GM03348 (cell line): Measurements from ENCODE around the gene TMTC2.
"Not testable (repeated sequence)": the region's sequence is repeated elsewhere in the genome, so short reads cannot be mapped to it uniquely, and the experiment has no call there.

ENCODE experiments used
- DNase-seq: peaks from one replicate; pipeline ENCODE4 v3.0.0; 2012; ENCODE audit warnings: low spot score

TMTC2 gene

GRCh38 chr12:82789674-82790073 is 103.0 kb downstream of the TMTC2 start:
- DNase-seq = no peak

GRCh38 chr12:82793751-82794281 is 107.1 kb downstream of the TMTC2 start:
- DNase-seq = no peak

- DNase-seq = no peak
These were observed 110.8 kb downstream of the TMTC2 start for GRCh38 chr12:82797480-82797879.

DNA sequence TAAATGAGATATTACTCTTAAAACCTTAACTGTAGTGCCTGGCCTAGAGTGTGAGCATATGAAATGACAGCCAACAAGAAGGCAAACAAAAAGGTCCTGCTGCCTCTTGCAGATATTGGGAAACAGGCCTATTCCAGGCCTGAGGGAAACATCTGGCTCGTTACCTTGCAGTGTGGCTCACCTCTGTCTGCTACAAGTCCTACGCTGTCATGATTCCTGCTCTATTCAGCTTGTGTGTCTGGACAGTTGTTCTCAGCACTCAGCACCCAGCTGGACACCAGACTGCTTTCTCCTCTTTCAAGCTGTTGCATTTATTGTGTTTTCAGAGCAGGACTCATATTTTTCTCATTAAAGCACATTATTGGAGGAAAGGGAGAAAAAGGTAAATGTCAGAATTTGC is 113.5 kb downstream of the TMTC2 start:
- no peak for DNase-seq

DNA sequence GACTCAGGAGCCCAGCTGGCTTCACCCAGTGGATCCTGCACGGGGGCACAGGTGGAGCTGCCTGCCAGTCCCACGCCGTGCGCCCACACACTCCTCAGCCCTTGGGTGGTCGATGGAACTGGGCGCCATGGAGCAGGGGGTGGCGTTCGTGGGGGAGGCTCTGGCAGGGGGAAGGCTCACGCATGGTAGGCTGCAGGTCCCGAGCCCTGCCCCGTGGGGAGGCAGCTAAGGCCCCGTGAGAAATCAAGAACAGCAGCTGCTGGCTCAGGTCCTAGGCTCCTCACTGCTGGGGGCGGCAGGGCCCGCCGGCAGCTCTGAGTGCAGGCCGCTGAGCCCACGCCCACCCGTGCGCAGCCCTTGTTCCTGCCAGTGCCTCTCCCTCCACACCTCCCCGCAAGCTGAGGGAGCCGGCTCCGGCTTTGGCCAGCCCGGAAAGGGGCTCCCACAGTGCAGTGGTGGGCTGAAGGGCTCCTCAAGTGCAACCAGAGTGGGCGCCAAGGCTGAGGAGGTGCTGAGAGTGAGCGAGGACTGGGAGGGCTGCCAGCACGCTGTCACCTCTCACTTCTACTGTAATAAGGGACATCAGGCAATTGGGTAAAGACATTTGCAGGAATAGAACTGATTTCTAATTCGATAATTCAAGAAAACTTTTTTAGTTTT is 115.4 kb downstream of the TMTC2 start:
- no peak for DNase-seq

DNA sequence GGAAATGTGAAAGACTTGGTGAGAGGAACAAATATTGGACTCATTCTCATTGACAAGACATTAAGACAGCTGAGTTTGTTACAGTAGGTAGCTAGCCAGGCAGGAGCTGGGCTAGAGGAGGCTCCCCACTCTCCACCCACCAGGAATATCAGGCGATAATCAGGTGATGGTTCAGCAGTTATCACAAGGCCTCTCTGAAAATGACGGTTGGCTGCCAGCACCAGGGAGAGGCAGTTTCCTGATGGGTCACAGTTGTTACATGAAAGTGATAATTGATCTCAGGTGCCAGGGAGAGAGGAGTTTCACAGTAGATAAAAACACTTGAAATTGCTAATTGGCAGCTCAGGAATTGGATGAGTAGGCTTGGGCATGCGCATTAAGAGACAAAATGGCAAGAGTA is 116.5 kb downstream of the TMTC2 start:
- no peak for DNase-seq

DNA sequence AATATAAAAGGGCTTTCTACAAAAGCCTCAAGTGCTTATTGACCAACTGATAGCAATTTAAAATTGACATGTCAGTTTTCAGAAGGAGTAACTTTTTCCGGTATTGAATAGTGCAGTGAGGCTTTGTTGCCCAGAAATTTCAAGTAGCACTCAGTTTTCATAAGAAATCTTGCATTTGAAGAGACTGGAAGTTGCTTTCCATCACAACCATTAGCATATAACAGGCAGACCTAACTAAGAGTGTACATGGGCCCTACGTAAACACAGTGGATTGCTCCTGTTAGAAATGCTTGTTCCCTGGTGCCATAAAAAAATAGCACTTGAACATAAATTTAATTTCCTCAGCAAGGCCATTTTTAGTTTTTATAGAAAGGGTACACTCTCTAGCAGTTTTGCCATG is 117.9 kb downstream of the TMTC2 start:
- no peak for DNase-seq

- DNase-seq = not testable (repeated sequence)
These were observed 118.3 kb downstream of the TMTC2 start for GRCh38 chr12:82805004-82805403.

GRCh38 chr12:82805812-82806497 is 119.2 kb downstream of the TMTC2 start:
- peak; percentile 21 for DNase-seq

DNA sequence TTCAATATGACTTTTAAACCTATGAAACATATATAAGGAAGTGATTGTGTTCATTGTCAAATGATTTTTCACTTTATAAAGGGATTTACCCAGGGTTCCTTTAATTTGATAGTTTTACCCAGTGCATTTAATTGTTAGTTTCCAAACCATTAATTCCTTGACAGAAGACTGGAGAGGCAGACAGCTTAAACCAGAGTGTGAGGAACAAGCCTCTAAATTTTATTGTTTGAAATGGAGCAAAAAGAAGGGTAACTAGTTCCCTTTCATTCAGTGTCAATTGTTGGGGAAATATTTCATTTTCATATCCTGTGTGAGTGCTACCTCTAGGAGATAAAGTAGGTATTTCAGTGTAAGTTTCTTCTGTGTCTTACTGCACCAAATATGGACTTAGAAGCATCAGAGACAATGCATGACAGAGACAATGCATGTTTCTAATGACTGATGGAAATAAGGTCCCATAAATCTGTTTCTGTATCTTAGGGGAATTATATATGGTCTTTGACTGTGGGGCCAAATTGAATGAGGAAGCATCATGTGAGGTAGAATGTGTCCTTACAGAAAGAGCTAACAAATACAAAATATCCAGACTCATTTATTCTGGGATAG is 120.5 kb downstream of the TMTC2 start:
- no peak for DNase-seq

DNA sequence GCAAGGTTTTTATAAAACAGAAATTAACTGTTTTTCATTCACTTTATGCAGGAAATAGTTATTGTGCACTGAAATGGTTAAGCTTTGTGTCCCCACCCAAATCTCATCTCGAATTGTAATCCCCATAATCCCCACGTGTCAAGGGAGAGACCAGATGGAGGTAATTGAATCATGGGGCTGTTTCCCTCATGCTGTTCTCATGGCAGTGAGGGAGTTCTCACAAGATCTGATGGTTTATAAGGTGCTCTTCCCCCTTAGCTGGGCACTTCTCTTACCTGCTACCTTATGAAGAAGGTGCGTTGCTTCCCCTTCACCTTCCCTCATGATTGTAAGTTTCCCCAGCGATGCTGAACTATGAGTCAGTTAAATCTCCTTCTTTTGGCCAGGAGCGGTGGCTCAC is 123.9 kb downstream of the TMTC2 start:
- no peak for DNase-seq

DNA sequence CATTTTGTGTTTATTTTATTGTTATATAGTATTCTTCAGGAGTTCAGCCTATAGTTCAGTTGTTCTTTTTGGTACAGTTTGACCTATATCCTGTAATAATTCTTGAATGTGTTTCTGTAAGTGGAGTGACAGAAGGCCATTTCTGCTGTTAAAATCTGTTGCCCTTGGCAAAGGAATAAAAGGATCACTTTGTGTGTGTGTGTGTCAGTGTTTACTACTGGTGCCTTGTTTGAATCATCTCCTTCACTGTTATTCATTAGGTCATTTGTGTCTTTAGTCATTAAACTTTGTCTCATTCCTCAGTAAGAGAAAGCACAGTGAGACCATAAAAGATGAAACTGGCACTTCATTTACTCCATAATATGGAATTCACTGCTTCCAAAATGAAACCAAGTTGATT is 130.7 kb downstream of the TMTC2 start:
- DNase-seq = no peak

DNA sequence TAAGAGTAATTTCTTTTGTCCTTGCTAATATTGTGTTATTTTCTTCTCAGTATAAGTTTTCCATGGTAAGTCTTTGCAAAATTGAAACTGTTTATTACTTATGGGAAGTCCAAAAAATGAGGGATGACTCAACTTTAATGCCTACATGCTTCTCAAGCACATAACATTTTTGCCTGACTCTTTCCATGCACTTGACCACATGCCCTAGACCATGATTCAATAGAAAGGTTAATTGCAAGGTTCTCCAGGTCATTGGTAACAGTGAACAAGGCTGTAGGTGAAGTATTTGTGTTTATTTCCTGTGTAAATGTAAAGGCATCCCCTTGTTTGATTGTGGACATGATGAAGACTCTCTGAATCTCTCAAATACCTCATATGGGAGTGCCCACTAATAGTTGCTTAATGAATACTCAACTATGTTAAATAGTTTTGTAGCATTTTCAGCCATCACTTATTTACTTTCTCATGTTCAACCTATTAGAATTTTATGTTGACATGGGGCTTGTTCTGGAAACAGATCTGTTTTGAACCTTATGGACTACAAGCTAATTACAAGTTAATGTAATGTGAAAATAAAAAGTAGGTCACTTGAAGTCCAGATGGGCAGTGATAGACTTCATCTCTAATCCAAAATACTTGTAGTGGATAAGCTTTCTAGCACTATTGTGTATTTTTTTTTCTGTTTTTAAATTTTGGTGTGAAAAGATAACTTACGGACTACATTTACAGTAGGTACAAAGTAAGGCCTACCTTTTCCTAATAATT is 131.7 kb downstream of the TMTC2 start:
- DNase-seq = peak; percentile 17

- no peak for DNase-seq
These were observed 139.8 kb downstream of the TMTC2 start for GRCh38 chr12:82826505-82826904.

DNA sequence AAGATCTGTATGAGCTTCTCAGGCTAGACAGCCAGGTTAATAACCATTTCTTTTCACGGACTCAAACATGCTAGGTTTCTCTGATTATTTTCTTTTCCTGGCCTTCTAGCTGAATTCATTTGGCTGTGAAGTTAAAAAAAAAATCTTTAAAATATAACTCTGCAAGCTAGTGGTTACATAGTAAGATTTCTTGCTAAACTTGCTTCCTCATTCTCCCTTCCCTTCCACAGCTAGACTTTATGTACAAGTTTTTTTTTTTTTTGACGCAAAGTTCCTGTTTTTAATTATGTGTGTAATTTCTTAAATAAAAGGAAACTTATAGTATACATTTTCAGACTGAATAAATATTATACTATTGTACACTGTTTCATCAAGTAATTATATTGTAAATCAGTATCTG is 145.4 kb downstream of the TMTC2 start:
- no peak for DNase-seq

DNA sequence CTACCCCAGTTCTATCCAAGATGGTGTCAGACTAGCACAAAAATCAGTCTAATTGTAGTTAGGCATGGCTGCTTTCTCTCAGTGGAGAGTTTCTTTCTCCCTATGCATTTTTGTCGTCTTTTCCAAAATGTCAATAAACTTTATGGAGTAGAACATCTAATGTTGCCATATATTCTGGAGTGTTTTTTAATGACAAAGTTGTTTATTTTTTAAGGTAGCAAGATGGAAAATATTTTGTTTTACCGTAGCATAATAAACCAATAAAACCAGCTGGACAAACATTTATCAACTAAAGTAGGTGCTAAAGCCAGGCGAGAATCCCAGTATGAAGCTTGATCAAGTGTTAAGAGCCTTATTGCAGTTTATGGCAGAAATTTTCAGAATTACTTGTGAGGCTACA is 146.3 kb downstream of the TMTC2 start:
- DNase-seq = no peak

DNA sequence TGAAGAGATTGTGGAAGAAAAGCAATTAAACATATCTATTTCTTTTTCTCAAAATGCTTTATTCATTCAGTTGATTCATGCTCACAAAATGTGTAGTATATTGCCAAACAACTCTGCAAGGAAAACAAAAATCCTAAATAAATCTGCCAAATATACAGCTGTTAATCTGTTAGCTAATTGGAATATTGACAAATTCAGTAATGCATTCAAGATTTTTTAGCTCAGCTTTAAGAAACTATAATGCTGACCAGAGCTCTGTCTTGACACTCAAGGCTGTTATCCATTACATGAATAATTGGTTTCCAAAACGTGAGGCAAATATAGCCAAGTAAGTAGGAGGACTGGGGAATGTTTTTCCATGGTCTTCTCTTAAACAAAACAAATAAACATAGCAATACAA is 146.8 kb downstream of the TMTC2 start:
- DNase-seq = peak; percentile 24

GRCh38 chr12:82835217-82835616 is 148.5 kb downstream of the TMTC2 start:
- peak; percentile 65 for DNase-seq

DNA sequence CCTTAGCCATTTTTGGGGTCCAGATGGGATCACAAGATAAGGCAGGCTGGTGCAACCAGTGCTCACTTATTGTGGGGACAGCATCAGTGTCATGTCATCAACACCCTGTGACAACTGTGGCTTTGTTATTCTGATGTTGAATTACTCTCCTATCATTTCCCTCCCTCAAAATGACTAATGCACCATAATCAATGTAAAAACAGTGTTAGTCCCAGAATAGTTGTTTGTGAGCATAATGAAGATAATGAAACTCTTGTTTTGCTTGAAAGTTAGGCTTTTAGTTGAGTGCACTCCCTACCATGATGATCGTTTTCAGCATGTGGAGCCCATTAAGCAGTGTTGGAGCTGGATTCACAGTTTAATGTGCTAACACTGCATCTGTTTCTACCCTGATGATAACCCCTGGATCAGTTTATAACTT is 151.4 kb downstream of the TMTC2 start:
- DNase-seq = no peak

GRCh38 chr12:82838827-82839226 is 152.1 kb downstream of the TMTC2 start:
- no peak for DNase-seq

GRCh38 chr12:82839796-82840195 is 153.1 kb downstream of the TMTC2 start:
- DNase-seq = no peak

GRCh38 chr12:82841487-82841904 is 154.8 kb downstream of the TMTC2 start:
- DNase-seq = no peak
